ENCODE results near the gene EPHA6.
"Not testable (repeated sequence)": the region's sequence is repeated elsewhere in the genome, so short reads cannot be mapped to it uniquely, and the experiment has no call there.

Gene EPHA6

GRCh38 chr3:97025612-97026011 lies 211.2 kb downstream of the EPHA6 start:
- not testable (repeated sequence) for DNase-seq (ENCODE audit: low spot score)

GRCh38 chr3:97029972-97030371 lies 215.6 kb downstream of the EPHA6 start:
- no peak for DNase-seq (ENCODE audit: low spot score)

- no peak for DNase-seq (ENCODE audit: low spot score)
These were observed 223.0 kb downstream of the EPHA6 start for GRCh38 chr3:97037294-97037943.

GRCh38 chr3:97043411-97043810 lies 229.0 kb downstream of the EPHA6 start:
- no peak for DNase-seq (ENCODE audit: low spot score)

GRCh38 chr3:97057365-97057764 lies 243.0 kb downstream of the EPHA6 start:
- no peak for DNase-seq (ENCODE audit: low spot score)

GRCh38 chr3:97059168-97059567 lies 244.8 kb downstream of the EPHA6 start:
- DNase-seq (ENCODE audit: low spot score) = no peak

GRCh38 chr3:97066531-97066930 lies 252.1 kb downstream of the EPHA6 start:
- DNase-seq (ENCODE audit: low spot score) = no peak

GRCh38 chr3:97070302-97070701 lies 255.9 kb downstream of the EPHA6 start:
- DNase-seq (ENCODE audit: low spot score) = no peak

GRCh38 chr3:97074546-97074945 lies 260.2 kb downstream of the EPHA6 start:
- DNase-seq (ENCODE audit: low spot score) = no peak

GRCh38 chr3:97076673-97077072 lies 262.3 kb downstream of the EPHA6 start:
- DNase-seq (ENCODE audit: low spot score) = no peak

GRCh38 chr3:97089621-97090020 lies 275.2 kb downstream of the EPHA6 start:
- no peak for DNase-seq (ENCODE audit: low spot score)

GRCh38 chr3:97102641-97103040 lies 288.2 kb downstream of the EPHA6 start:
- no peak for DNase-seq (ENCODE audit: low spot score)

GRCh38 chr3:97105989-97106651 lies 291.7 kb downstream of the EPHA6 start:
- no peak for DNase-seq (ENCODE audit: low spot score)

GRCh38 chr3:97106652-97106989 lies 292.2 kb downstream of the EPHA6 start:
- no peak for DNase-seq (ENCODE audit: low spot score)

- no peak for DNase-seq (ENCODE audit: low spot score)
These were observed 293.7 kb downstream of the EPHA6 start for GRCh38 chr3:97108136-97108535.

GRCh38 chr3:97111244-97111643 lies 296.9 kb downstream of the EPHA6 start:
- no peak for DNase-seq (ENCODE audit: low spot score)

- no peak for DNase-seq (ENCODE audit: low spot score)
These were observed 307.0 kb downstream of the EPHA6 start for GRCh38 chr3:97121386-97121785.

- DNase-seq (ENCODE audit: low spot score) = no peak
These were observed 311.6 kb downstream of the EPHA6 start for GRCh38 chr3:97125902-97126499.

GRCh38 chr3:97131476-97131875 lies 317.1 kb downstream of the EPHA6 start:
- no peak for DNase-seq (ENCODE audit: low spot score)

- DNase-seq (ENCODE audit: low spot score) = no peak
These were observed 324.6 kb downstream of the EPHA6 start for GRCh38 chr3:97138914-97139541.

- no peak for DNase-seq (ENCODE audit: low spot score)
These were observed 334.5 kb downstream of the EPHA6 start for GRCh38 chr3:97148931-97149330.

GRCh38 chr3:97161169-97161568 lies 346.8 kb downstream of the EPHA6 start:
- no peak for DNase-seq (ENCODE audit: low spot score)

- DNase-seq (ENCODE audit: low spot score) = no peak
These were observed 362.8 kb downstream of the EPHA6 start for GRCh38 chr3:97177242-97177641.

All from AG08396 (cell line).